HTERT RPE-1 (cell line): ENCODE data around the gene GLIPR1.
"Not testable (repeated sequence)": the region's sequence is repeated elsewhere in the genome, so short reads cannot be mapped to it uniquely, and the experiment has no call there.

Experiments
- in situ Hi-C: fragments of 300-500 bp; cut with MboI; formaldehyde crosslinking; loops from 4 replicates; pipeline ENCODE4 v1.14.3; 2020; ENCODE audit warnings: low sequenced_read_pairs

GLIPR1 gene

GRCh38 chr12:75480469-75480949, at the start of gene GLIPR1:
TSS of gene GLIPR1 (plus strand) at chr12:75480755. CDS start at chr12:75480881, 126 bp downstream.
- in situ Hi-C loops, result no loop called here

GRCh38 chr12:75432924-75433323, 47.6 kb upstream of the GLIPR1 start:
- in situ Hi-C loops, result no loop called here

DNA sequence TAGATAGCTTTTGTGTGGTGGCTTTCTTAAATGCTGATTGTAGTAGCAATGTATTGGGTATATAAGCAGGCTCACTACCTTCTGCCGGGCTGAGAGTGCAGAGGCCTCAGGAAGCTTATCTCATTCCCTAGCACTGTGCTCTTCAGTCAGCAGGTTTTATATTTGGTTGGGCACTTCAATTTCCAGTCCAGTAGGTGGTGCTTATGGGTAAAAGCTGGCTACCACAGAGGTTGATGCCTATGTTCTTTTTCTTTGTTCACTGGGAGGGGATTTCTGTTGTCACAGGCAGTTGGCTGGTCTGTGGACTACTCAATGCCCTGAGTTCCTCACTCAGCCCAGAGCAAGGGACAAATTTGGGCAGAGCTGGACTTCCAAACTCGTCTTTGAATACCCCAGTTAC, 43.0 kb upstream of the GLIPR1 start:
- in situ Hi-C loops, result no loop called here

- in situ Hi-C loops, result no loop called here
Observed at GRCh38 chr12:75438059-75438754, 42.3 kb upstream of the GLIPR1 start.

- in situ Hi-C loops, result no loop called here
Observed at GRCh38 chr12:75439048-75439447, 41.5 kb upstream of the GLIPR1 start.

DNA sequence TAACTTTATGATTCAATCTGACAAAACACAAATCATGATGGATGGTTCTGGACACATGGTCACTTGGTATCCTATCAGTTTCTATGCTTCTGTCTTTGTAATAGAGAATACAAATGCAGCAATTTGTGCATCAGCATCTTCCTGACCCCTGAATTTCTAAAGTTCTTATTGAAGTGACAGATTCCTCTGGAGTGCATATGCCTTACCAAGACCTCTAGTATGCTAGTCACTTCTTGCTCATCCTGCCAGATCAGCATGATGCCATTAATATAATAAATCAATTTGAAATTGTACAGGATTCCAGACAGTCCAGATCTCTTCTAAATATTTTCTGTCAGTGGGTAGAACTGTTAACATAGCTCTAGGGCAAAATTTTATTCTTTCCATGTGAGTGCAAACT, 40.6 kb upstream of the GLIPR1 start:
- in situ Hi-C loops, result no loop called here

DNA sequence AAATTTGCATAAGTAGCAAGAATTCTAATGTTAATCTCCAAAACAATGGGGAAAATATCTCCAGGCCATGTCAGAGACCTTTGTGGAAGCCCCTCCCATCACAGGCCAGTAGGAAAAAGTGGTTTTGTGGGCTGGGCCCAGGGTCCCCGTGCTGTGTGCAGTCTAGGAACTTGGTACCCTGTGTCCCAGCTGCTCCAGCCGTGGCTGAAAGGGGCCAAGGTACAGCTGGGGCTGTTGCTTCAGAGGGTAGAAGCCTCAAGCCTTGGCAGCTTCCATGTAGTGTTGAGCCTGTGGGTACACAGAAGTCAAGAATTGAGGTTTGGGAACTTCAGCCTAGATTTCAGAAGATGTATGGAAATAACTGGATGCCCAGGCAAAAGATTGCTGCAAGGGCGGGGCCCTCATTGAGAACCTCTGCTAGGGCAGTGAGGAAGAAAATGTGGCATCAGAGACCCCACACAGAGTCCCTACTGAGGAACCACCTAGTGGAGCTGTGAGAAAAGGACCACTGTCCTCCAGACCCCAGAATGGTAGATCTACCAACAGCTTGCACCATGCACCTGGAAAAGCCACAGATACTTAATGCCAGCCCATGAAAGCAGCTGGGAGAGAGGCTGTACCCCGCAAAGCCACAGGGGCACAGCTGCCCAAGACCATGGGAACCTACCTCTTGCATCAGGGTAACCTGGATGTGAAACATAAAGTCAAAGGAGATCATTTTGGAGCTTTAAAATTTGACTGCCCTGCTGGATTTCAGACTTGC, 38.7 kb upstream of the GLIPR1 start:
- in situ Hi-C loops, result not testable (repeated sequence)

- in situ Hi-C loops, result not testable (repeated sequence)
Observed at GRCh38 chr12:75442454-75442853, 38.1 kb upstream of the GLIPR1 start.

GRCh38 chr12:75443709-75444108, 36.8 kb upstream of the GLIPR1 start:
- in situ Hi-C loops, result no loop called here

DNA sequence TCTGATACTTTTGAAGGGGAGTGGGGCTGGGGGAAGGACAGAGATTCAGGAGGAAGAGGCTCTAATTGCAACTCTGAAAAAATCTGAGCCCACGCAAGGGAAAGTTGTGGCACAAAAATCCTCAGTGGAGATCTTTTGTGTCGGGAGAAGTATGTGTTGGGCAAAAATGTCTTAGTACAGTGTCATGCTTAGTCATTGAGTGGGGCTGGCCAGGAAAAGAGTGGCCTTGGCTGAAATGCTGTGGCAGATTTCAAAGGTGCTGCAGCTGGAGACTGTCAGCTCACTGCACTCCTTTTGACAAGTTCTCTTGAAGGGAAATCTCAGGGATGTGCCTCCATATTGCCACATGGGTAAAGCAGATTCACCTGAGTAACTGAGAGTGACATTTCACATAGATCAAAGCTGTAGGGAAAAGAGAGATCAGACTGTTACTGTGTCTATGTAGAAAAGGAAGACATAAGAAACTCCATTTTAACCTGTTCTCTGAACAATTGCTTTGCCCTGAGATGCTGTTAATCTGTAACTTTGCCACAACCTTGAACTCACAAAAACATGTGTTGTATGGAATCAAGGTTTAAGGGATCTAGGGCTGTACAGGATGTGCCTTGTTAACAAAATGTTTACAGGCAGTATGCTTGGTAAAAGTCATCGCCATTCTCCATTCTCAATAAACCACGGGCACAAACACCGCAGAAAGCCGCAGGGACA, 36.0 kb upstream of the GLIPR1 start:
- in situ Hi-C loops, result no loop called here

GRCh38 chr12:75445137-75445507, 35.4 kb upstream of the GLIPR1 start:
- in situ Hi-C loops, result not testable (repeated sequence)

DNA sequence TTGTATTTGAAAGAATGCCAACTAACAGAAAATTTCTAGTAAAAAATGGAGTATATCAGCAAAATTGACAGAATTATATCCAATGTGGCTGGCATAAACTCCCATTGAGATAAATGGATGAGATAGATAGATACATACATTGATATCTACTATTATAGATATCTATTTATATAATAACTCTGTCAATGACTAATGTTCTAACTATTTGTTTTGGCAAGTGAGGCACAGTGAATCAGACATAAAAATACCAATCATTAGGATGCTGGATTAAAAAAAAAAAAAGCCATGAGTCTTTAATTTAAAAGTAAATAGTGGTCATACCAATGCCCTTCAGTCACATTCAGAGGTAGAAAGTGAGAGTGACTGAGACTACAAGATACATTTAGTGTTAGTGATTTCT, 33.7 kb upstream of the GLIPR1 start:
- in situ Hi-C loops, result no loop called here

- in situ Hi-C loops, result no loop called here
Observed at GRCh38 chr12:75447691-75448393, 32.7 kb upstream of the GLIPR1 start.

DNA sequence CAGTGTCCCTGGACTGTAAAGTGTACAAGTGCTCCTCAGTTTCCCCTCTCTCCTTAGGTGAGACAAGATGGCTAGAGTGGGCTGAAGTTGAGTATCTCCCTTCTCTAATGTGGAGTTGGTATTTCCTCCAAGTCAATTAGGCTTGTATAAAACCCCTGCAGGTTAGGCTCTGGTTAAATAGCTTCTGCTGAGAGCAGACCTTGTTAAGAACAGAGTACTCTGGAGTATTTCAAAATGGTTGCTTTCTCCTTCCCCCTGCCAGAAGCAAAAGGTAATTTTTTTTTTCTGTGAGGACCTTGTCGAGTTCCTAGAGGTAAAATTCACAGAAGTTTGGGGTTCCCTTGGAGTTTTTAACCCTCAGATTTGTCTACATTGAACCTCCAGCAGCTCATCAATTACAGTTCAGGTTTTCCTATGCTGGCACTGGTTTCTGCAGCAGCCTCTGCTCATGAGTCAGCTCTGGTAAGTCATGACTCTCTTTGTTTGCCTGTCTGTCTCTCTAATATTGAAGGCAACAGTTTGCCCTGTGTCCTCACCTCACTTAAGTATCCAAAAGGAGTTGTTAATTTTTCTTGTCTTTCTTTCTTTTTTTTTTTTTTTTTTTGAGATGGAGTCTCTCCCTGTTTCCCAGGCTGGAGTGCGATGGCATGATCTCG, 27.8 kb upstream of the GLIPR1 start:
- in situ Hi-C loops, result no loop called here

DNA sequence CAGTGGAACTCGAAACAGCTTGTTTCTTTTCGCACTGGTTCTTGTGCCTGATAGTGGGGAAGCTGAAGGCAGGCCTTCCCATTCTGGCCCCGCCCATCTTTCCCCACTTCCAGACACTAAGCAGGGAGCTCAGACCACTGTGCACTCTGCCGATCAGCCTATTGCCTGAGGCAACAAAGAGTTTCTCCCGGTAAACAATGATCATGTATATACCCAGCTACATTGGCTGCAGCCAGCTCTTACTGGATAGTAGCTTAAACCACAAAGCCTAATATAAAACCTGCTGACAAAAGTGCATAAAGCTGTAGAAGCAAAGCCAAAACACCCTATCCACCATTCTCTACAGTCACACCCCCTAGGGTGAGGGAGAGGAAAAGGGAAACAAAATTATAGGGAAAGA, 24.7 kb upstream of the GLIPR1 start:
- in situ Hi-C loops, result no loop called here

- in situ Hi-C loops, result no loop called here
Observed at GRCh38 chr12:75457191-75457590, 23.4 kb upstream of the GLIPR1 start.

DNA sequence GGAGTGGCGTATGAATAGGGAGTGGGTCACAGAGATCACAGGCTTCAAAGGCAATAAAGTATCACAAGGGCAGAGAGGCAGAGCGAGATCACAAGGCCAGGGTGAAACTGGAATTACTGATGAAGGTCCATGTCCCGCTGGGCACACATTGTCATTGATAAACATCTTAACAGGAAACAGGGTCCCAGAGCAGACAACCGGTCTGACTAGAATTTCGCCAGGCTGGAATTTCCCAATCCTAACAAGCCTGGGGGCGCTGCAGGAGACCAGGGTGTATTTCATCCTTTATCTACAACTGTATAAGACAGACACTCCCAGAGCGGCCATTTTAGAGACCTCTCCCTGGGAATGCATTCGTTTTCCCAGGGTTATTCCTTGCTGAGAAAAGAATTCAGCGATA, 22.7 kb upstream of the GLIPR1 start:
- in situ Hi-C loops, result not testable (repeated sequence)

- in situ Hi-C loops, result no loop called here
Observed at GRCh38 chr12:75459755-75460154, 20.8 kb upstream of the GLIPR1 start.

DNA sequence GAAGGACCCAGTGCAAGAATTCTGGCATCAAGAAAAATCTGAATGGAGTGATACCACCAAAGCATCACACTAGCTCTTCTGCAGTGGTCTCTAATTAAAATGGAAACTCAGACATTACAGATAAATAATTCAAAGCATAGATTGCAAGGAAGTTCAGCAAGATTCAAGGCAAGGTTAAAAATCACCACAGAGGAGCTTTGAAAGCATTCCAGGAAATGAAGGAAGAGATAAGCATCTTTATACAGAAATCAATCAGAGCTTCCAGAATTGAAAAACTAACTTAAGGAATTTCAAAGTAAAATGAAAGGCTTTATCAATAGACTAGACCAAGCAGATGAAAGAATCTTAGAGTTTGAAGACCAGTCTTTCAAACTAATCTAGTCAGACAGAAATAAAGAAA, 20.4 kb upstream of the GLIPR1 start:
- in situ Hi-C loops, result no loop called here
